HUES48 (cell line): Measurements from ENCODE around the gene OGG1.

Experiments used
- H3K27ac ChIP-seq: one replicate; pipeline ENCODE4 v1.7.0; 2013; ENCODE audit warnings: low read depth, low read length, inconsistent platforms
- H3K27me3 ChIP-seq: 2 replicates; pipeline ENCODE4 v1.6.1; 2013; ENCODE audit warnings: mild to moderate bottlenecking, low read length; ENCODE audit not compliant: control insufficient read depth, insufficient read depth
- H3K36me3 ChIP-seq: 2 replicates; pipeline ENCODE4 v1.6.1; 2013; ENCODE audit warnings: low read length; ENCODE audit not compliant: control insufficient read depth, insufficient read depth
- H3K4me1 ChIP-seq: 2 replicates; pipeline ENCODE4 v1.6.1; 2013; ENCODE audit warnings: mild to moderate bottlenecking, low read length; ENCODE audit not compliant: control insufficient read depth, insufficient read depth
- H3K4me3 ChIP-seq: 2 replicates; pipeline ENCODE4 v1.5.1; 2013; ENCODE audit warnings: mild to moderate bottlenecking, low read depth, low read length
- H3K9ac ChIP-seq: 2 replicates; pipeline ENCODE4 v1.6.1; 2013; ENCODE audit warnings: mild to moderate bottlenecking, low read depth, low read length, moderate library complexity
- H3K9me3 ChIP-seq: 2 replicates; pipeline ENCODE4 v1.6.1; 2013; ENCODE audit warnings: low read length; ENCODE audit not compliant: control insufficient read depth, insufficient read depth

OGG1 gene

DNA sequence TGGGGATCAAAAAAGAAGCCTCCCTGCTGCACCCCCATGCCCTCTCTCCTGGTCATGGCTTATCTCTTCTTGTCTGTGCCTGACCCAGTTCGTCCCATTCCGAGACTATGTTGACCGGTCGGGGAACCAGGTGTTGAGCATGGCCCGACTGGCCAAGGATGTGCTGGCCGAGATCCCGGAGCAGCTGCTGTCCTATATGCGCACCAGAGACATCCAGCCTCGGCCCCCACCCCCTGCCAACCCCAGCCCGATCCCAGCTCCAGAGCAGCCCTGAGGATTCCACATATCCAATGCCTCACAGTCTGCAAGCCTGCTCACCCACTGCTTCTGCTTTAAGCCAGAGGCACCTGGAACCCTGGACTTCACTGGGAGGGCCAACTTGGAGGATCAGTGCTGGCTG, 20.3 kb upstream of the OGG1 start:
- Histone ChIP-seq H3K27ac (no peak overlapping the region), H3K36me3 (peaks cover 8% of the 10 kb centered on the region), H3K9ac (no peak overlapping the region), H3K27me3 (no peaks in the 10 kb centered on the region), H3K4me1 (peaks cover 13% of the 10 kb centered on the region), H3K9me3 (no peaks in the 10 kb centered on the region), H3K4me3 (no peak overlapping the region)

DNA sequence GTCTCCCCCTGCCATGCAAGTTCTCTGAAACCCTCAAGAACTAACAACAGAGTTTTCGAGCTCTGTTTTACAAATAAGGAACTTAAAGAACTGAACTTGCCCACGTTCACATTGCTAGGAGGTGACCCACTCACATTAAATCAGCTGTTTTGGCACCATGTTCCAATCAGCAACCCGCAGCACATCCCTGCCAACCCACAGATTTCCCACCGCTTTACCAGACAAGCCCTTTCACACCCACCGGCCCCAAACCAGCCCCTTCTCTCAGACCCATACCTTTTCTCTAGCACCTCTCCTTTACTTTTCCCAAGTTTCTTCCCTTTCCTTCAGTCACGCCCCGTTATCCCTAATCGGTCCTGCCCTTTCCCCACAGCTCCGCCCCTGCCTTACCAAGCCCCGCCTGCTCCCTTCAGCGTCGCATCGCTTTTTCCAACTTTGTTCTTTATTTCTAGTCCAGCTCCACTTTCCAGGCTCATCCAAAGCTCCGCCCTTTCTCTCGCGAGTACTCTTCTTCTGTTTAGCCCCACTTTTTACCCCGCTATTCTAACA, 19.0 kb upstream of the OGG1 start:
- no peaks in the 10 kb centered on the region for H3K9me3 ChIP-seq
- H3K4me3 ChIP-seq = peak overlapping the region; percentile 66
- peaks cover 13% of the 10 kb centered on the region for H3K4me1 ChIP-seq
- H3K9ac ChIP-seq = no peak overlapping the region
- H3K36me3 ChIP-seq = peaks cover 19% of the 10 kb centered on the region
- H3K27ac ChIP-seq = no peak overlapping the region
- no peaks in the 10 kb centered on the region for H3K27me3 ChIP-seq

DNA sequence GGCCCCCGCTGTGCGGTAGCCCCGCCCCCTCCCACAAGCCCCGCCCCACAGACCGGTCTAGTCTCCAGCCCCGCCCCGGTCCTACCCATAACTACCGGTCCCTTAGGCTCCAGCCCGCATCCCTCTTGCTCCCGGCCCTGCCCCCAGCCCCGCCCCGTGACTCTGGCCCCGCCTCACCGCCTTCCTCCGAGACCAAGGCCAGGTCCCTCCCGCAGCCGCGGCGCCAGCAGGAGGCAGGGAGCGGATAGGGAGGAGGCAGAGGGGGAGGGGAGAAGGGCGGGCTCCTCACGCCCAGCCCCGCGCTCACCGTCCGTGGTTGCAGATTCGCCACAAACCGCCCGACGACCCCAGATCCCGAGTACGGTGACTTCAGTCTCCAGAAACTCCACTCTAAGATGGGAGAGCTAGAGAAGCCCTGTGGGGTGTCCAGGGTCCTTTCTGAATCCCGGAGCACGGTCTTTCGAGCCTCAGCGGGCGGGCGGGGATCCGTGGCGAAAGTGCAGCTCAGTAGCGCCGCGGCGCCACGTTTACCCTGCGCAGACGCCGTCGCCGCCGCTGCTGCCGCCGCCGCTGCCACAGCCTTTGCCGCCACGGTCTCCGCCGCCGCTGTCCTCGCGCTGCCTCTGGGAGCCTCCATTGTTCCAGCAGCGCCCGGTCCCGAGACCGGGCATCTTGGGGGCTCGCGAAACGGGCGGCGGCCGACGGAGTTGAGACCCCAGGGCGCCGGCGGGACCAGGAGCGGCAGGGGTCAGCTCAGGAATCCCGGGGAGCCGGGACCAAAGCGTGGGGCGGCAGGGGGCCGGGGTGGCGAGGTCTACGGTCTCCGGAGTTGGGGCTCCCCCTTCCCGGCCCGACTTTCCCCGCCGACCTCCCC, 18.3 kb upstream of the OGG1 start, which contains the start of gene BRPF1:
TSS of gene BRPF1 (plus strand) at position 530 of the 874 bp plus-strand sequence. CDS start 2,406 bp downstream, outside the sequence.
- Histone ChIP-seq H3K27me3 (no peaks in the 10 kb centered on the region), H3K36me3 (peaks cover 24% of the 10 kb centered on the region), H3K4me1 (peaks cover 13% of the 10 kb centered on the region), H3K4me3 (peak within 1 kb of the TSS; percentile 98), H3K9me3 (no peaks in the 10 kb centered on the region), H3K9ac (peak within 1 kb of the TSS; percentile 100), H3K27ac (peak within 1 kb of the TSS; percentile 98)

DNA sequence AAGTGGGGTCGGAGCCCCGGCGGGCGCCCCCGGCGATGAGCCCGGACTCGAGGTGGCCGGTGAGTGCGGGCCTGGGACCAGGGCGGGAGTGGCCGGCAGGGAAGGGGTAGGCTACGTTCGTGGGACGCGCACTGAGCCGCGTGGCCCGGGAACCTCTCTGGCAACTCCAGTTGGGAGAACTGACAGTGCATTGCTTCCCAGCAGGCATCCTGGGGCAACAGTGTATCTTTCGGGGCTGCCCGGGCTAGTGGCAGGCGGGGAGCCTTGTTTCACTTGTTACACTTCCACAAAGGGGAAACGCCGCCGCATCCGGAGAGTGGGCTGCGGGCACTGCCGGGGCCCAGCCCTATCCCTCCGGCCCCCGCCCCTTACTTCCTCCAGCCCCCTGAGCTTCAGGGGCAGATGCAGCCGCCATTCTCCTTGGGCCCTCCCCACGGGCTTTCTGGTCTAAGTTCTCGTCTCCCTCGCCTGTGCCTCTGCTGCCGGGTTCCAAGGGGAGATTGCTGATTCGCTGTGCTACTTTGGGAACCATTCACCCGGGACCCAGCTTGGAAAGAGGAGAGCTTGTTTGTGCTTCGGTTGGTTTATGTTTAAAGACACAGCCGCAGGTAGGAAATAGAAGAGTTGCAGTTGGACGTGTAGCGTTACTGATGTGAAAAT, 17.5 kb upstream of the OGG1 start:
- Histone ChIP-seq H3K4me1 (peaks cover 13% of the 10 kb centered on the region), H3K27ac (peak overlapping the region; percentile 98), H3K9ac (peak overlapping the region; percentile 100), H3K4me3 (peak overlapping the region; percentile 98), H3K36me3 (peaks cover 31% of the 10 kb centered on the region), H3K27me3 (no peaks in the 10 kb centered on the region), H3K9me3 (no peaks in the 10 kb centered on the region)

DNA sequence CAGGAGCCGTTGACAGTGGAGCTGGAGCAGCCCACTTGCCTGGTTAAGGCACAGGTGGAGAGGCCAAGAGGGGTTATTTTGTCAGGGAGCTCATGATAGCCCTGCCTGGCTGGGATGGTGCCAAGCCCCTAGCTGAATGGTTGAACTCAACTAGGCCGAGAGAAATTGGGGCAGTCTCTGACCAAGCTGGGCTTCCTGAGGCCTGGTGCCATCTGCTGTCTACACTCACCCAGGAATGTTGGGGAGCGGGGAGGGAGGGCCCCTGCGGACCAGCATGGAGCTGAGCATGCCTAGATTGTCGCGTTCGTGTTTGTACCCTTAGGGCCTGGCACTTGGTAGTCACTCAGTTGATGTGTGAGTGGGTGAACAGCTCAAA, 17.0 kb upstream of the OGG1 start:
- H3K9ac ChIP-seq = no peak overlapping the region
- no peaks in the 10 kb centered on the region for H3K27me3 ChIP-seq
- H3K9me3 ChIP-seq = no peaks in the 10 kb centered on the region
- H3K27ac ChIP-seq = no peak overlapping the region
- H3K4me3 ChIP-seq = peak overlapping the region; percentile 98
- H3K4me1 ChIP-seq = peaks cover 13% of the 10 kb centered on the region
- peaks cover 36% of the 10 kb centered on the region for H3K36me3 ChIP-seq

- no peaks in the 10 kb centered on the region for H3K27me3 ChIP-seq
- H3K9me3 ChIP-seq = no peaks in the 10 kb centered on the region
- peaks cover 7% of the 10 kb centered on the region; the same call in 1 of the 2 replicates for H3K4me1 ChIP-seq
- H3K36me3 ChIP-seq = peaks cover 77% of the 10 kb centered on the region
- no peak overlapping the region for H3K4me3 ChIP-seq
- no peak overlapping the region for H3K27ac ChIP-seq
- H3K9ac ChIP-seq = no peak overlapping the region
Measured at GRCh38 chr3:9736831-9737230, 12.9 kb upstream of the OGG1 start.

DNA sequence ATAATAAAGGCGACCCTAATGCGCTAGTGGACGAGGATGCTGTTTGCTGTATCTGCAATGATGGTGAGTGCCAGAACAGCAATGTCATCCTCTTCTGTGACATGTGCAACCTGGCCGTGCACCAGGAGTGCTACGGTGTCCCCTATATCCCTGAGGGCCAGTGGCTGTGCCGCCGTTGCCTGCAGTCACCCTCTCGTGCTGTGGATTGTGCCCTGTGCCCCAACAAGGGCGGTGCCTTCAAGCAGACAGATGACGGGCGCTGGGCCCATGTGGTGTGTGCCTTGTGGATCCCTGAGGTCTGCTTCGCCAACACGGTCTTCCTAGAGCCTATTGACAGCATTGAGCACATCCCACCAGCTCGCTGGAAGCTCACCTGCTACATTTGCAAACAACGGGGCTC, 10.6 kb upstream of the OGG1 start:
- Histone ChIP-seq H3K4me3 (no peak overlapping the region), H3K9me3 (no peaks in the 10 kb centered on the region), H3K4me1 (no peaks in the 10 kb centered on the region), H3K36me3 (peaks cover 96% of the 10 kb centered on the region), H3K9ac (no peak overlapping the region), H3K27ac (no peak overlapping the region), H3K27me3 (no peaks in the 10 kb centered on the region)

- Histone ChIP-seq H3K36me3 (peaks cover 100% of the 10 kb centered on the region), H3K27ac (no peak overlapping the region), H3K4me1 (no peaks in the 10 kb centered on the region), H3K9ac (no peak overlapping the region), H3K27me3 (no peaks in the 10 kb centered on the region), H3K4me3 (no peak overlapping the region), H3K9me3 (no peaks in the 10 kb centered on the region)
Measured at GRCh38 chr3:9742560-9742959, 7.2 kb upstream of the OGG1 start.

GRCh38 chr3:9743548-9743947, 6.2 kb upstream of the OGG1 start:
- Histone ChIP-seq H3K4me3 (no peak overlapping the region), H3K27ac (no peak overlapping the region), H3K9me3 (no peaks in the 10 kb centered on the region), H3K27me3 (no peaks in the 10 kb centered on the region), H3K36me3 (peaks cover 98% of the 10 kb centered on the region), H3K9ac (no peak overlapping the region), H3K4me1 (no peaks in the 10 kb centered on the region)

GRCh38 chr3:9744162-9744561, 5.6 kb upstream of the OGG1 start:
- H3K4me1 ChIP-seq = peaks cover 3% of the 10 kb centered on the region; the same call in 1 of the 2 replicates
- H3K4me3 ChIP-seq = no peak overlapping the region
- H3K36me3 ChIP-seq = peaks cover 94% of the 10 kb centered on the region
- no peaks in the 10 kb centered on the region for H3K9me3 ChIP-seq
- no peak overlapping the region for H3K27ac ChIP-seq
- no peak overlapping the region for H3K9ac ChIP-seq
- no peaks in the 10 kb centered on the region for H3K27me3 ChIP-seq

GRCh38 chr3:9745521-9745920, 4.2 kb upstream of the OGG1 start:
- H3K4me1 ChIP-seq = peaks cover 4% of the 10 kb centered on the region; the same call in 1 of the 2 replicates
- H3K27me3 ChIP-seq = no peaks in the 10 kb centered on the region
- no peak overlapping the region for H3K9ac ChIP-seq
- H3K9me3 ChIP-seq = no peaks in the 10 kb centered on the region
- no peak overlapping the region for H3K27ac ChIP-seq
- H3K36me3 ChIP-seq = peaks cover 80% of the 10 kb centered on the region
- no peak overlapping the region for H3K4me3 ChIP-seq
